M059J (cell line): Measurements from ENCODE around the gene ITGA6. TPM values are rescaled to one million over a fixed set of nuclear protein-coding genes. Genes with fewer than 3 reads are reported as not detected.
A peak's percentile ranks its signal among the peaks of the same experiment; 100 is the strongest.
"Not testable (repeated sequence)": the region's sequence is repeated elsewhere in the genome, so short reads cannot be mapped to it uniquely, and the experiment has no call there.

ENCODE experiments used
- DNase-seq: peaks from one replicate; pipeline ENCODE4 v3.0.0-alpha.2; 2012; ENCODE audit warnings: low read depth
- total RNA-seq: library from RNA; depleted of rRNA; stranded (reverse); fragments of >200 nt; shearing (Covaris generic); gene quantifications from 2 replicates; pipeline ENCODE4 v1.2.3, GENCODE V29; 2014

Gene ITGA6
- total RNA-seq, 1 experiment from 2014 or later, result 47.7 TPM

GRCh38 chr2:172516299-172516698 is 88.9 kb downstream of the ITGA6 start:
- DNase-seq, result peak; percentile 51

- DNase-seq, result no peak
These were observed 91.6 kb downstream of the ITGA6 start for GRCh38 chr2:172518995-172519394.

DNA sequence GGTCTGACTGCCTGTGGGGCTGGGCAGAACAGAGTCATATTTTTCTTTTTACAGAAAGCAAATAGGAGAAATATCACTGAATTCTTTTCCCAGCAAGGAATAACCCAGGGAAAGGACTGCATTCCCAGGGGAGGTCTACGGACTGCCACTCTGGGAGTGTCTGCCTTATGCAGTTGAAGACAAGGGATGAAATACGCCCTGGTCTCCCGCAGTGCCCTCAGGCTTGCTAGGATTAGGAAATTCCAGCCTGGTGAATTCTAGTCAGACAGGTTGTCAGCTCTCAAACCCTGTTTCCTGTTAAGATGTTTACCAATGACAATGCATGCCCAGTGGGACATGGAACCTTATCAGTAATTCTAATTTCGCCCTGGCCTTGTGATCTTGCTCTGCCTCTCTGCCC is 98.2 kb downstream of the ITGA6 start:
- no peak for DNase-seq

DNA sequence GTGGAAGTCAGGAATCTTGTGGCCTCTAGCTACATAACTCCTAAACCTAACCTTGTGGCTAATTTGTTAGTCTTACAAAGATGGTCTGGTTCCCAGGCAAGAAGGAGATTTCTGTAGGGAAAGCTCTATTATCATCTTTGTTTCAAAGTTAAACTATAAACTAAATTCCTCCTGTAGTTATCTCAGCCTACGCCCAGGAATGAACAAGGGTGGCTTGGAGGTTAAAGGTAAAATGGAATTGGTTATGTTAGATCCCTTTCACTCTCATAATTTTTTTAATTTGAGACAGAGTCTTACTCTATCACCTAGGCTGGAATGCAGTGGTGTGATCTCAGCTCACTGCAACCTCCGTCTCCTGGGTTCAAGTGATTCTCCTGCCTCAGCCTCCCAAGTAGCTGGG is 103.9 kb downstream of the ITGA6 start:
- no peak for DNase-seq

DNA sequence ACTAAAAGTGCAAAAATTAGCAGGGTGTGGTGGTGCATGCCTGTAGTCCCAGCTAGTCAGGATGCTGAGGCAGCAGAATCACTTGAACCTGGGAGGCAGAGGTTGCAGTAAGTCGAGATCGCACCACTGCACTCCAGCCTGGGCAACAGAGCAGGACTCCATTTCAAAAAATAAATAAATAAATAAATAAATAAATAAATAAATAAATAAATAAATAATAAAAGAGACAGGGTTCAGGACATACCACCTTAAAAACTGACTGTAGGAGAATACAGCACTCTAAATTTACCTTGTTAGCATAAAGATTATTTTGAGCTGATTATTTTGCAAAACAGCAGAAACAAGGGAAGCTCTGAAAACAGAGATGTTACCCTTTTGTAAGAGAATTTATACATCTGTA is 105.1 kb downstream of the ITGA6 start:
- DNase-seq, result not testable (repeated sequence)

DNA sequence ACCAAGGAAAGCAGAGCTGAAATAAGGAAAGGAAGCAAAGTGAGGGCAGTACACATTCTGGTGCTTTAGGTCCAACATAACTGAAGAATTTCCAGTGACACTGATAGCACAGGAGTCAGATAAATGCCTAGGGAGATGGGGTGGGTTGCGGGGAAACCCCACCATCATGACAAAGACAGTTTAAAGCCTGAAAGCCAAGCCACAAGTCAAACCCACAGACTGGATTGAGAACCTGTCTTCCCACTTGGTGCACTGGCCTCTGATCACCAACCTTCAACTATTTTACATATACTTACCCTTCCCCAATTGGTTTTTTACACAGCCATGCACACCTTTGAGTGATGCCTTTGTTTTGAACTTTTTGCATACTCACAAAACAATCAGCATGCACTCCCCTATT is 106.3 kb downstream of the ITGA6 start:
- no peak for DNase-seq

DNA sequence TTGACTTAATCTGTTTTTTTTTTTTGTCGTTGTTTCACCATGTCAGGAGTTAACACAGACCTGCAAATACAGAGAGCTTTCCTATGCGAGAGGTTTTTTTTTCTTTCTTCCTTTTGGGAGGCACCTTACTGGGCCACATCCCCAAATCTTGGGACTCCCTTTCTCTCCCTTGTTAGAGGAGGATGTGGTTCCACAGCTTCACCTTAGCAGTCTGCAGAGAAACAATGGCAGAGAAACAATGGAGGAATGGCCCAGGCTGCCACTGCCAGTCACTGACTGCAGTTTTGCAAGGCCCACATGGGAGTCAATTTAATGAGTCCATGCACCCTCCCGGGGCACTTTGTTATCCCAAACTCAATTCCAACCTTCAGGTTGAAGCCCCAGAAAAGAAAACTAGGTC is 107.7 kb downstream of the ITGA6 start:
- no peak for DNase-seq

GRCh38 chr2:172537851-172538250 is 110.5 kb downstream of the ITGA6 start:
- not testable (repeated sequence) for DNase-seq

GRCh38 chr2:172539767-172540166 is 112.4 kb downstream of the ITGA6 start:
- no peak for DNase-seq

DNA sequence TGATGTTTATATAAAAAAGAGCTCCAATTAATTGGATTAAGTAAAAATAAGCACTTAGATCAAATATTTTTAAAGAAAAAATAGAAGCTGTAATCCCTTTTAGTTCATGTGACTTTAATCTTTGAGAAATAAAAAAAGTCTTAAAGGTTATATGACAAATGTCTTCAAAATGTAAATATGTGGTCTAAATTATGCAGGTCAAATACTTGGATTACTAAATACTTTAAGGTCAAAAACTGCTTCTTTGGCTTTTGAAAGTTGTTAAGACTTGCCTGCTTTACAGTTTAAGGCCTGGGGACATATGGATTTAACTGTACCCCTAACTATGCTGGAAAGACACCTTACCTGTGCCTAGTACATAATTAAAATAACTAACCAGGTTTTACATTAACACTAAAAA is 113.0 kb downstream of the ITGA6 start:
- DNase-seq, result peak; percentile 57

DNA sequence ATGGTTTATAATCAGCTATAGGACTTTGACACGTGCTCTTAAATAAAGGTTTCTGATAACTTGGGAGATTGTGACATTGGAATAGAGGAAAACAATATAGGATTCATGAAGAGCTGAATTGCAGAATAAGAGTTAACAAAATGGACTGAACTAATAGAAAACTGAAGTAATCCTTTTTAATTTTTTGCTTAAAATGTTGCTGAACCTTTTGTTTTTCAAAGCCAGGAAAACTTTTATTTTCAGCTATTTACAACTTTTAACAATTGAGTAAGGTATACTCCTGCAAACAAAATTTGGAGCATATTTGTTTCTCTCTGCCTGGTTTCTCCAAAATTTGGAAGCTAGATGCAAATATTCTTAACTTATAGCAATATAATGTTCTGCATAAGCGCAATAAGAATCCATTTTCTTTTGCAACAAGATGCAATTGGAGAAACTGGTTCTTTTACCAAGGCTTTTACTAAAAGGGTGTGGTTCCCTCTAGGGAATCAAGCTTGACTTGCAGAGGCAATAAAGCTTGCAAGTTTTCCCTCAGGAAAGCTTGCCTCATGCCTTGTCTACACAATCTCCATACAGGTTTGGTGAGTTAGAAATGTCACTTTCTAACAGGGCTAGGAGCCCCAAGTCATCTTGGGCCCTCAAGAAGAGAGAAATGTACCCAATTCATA is 118.2 kb downstream of the ITGA6 start:
- DNase-seq, result no peak

- no peak for DNase-seq
These were observed 121.7 kb downstream of the ITGA6 start for GRCh38 chr2:172549131-172549530.

DNA sequence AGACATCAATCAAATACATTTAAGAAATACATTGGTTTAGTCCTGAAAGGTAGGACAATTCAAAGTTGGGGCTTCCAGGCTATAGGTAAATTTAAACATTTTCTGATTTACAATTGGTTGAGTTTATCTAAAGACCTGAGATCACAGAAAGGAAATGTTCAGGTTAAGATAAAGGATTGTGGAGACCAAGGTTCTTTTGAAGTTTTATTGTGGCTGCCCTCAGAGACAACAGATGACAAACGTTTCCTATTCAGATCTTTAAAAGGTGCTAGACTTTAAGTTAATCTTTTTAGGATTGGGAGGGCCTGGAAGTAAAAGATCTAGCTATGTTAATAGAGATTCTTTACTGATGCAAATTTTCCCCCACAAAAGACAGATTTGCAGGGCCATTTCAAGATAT is 122.4 kb downstream of the ITGA6 start:
- not testable (repeated sequence) for DNase-seq

DNA sequence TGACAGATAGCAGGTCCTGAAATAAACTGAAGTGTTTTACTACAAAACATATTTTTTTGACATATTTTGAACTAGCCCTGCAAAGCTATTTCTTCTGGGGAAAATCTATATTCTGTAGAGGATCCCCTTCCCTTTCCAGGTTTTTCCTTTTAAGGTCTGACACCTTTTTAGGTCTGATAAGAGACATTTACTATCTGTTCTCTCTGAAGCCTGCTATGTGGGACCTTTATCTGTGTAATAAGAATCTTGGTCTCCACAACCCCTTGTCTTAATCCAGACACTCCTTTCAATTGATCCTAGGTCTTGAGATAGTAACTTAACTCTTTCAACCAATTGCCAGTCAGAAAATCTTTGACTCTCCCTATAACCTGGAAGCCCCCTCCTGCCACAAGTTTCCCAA is 123.0 kb downstream of the ITGA6 start:
- DNase-seq, result no peak

- no peak for DNase-seq
These were observed 123.9 kb downstream of the ITGA6 start for GRCh38 chr2:172551271-172551670.

DNA sequence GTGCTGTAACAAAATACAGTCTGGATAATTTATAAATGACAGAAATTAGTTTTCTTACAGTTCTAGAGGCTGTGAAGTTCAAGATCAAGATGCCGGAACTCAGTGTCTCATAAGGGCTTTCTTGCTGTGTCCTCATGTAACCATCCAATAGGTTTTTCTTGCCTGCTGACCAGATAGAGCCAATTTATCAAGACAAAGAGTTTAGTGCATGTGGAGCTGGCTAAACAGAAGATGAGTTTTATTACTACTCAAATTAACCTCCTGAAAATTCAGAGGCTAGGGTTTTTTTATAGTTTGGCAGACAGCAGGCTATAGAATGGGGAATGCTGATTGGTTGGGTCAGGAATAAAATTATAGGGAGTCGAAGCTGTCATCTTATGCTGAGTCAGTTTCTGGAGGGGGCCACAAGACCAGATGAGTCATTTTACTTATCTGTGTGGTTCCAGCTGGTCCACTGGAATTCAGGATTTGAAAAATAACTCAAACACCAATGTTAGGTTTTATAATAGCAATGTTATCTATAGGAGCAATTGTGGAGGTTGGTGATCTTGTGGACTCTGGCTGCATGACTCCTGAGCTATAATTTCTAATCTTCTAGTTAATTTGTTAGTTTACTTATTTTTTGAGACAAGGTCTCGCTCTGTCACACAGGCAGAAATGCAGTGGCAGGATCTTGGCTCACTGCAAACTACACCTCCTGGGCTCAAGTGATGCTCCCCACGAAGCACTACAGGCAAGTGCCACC is 125.3 kb downstream of the ITGA6 start:
- DNase-seq, result peak; percentile 85

DNA sequence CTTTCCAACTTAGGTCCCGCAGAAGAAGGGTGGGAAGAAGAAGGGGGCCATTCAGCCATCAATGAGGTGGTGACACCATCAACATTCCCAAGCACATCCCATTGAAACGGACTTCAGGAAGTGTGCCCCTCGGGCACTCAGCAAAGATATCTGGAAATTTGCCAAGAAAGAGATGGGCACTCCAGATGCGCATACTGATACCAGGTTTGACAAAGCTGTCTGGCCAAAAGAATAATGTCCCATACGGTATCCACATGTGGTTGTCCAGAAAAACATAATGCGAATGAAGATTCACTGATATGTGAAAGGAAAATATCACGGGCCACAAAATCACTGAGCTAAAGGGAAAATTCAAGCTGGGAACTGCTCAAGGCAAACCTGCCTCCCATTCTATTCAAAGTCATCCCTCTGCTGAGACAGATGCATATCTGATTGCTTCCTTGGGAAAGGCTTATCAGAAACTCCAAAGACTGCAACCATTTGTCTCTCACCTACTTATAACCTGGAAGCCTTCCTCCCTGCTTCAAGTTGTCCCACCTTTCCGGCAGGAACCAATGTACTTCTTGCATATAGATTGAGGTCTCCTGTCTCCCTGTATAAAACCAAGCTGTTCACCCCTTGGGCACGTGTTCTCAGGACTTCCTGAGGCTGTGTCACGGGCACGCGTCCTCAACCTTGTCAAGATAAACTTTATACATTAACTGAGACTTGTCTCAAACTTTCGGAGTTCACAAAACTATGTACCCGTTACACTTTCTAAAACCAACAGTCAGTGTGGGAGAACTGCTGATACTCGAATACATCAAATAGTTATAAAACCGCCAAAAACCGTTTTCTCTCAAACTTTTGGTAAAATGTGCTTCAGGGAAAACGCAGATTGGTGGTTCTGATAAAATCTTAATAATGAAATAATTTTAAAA is 127.2 kb downstream of the ITGA6 start:
- DNase-seq, result no peak

DNA sequence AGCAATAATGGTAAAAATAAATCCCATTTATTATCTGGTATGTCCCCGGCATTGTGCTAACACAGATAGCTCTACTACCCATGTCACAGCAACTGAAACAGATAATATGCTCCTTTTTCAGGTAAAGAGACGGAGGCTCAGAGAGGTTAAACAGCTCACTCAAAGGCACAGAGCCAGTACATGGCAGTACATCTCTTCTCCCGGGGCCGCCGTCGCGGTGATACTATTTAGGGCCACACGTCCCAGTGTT is 127.8 kb downstream of the ITGA6 start:
- no peak for DNase-seq
